ENCODE measurements around the gene EMC9.

Gene EMC9

GRCh38 chr14:24177041-24177825, 35.8 kb upstream of the EMC9 start:
- no peak for DNase-seq

GRCh38 chr14:24176599-24176998, 35.2 kb upstream of the EMC9 start:
- DNase-seq = no peak

GRCh38 chr14:24172871-24173281, 31.5 kb upstream of the EMC9 start:
- no peak for DNase-seq

- no peak for DNase-seq
These were observed 31.0 kb upstream of the EMC9 start for GRCh38 chr14:24172261-24172860.

DNA sequence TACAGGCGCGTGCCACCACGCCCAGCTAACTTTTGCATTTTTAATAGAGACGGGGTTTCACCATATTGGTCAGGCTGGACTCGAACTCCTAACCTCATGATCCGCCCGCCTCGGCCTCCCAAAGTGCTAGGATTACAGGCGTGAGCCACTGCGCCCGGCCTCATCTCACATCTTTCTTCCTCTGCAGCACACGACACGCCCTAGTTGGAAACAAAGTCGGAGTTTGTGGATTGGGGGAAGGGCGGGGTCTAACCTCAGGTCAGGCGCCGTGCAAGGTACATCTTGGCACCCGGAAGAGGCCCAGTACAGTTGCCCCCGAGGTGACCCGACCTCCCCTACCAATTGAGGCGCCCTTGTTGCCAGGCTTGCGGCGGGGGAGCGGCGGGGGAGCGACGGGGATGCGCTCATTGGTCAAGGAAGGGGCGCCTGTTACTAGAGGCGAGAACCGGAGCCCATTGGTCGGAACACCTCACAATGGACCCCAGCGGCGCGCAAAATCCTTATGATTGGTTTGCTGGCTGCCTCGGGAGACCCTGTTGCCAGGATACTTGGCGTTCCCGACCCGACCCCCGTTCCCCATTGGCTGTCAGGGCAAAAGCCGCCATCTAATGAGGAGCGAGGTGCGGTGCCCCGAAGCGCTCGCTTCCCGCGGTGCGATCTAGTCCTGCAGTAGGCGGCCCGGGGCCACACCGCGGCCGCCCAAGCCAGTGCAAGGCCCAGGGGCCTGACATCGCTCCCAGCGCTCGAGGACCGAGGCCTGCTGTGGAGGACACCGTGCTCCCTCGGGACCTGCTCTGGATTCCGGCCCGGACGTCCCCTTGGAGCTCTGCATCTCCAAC, 30.2 kb upstream of the EMC9 start, which contains the start of gene REC8:
Gene REC8, plus strand, starts transcription at position 659 of the 839 bp plus-strand sequence. CDS start 473 bp downstream, outside the sequence.
- peak; percentile 83 for DNase-seq

DNA sequence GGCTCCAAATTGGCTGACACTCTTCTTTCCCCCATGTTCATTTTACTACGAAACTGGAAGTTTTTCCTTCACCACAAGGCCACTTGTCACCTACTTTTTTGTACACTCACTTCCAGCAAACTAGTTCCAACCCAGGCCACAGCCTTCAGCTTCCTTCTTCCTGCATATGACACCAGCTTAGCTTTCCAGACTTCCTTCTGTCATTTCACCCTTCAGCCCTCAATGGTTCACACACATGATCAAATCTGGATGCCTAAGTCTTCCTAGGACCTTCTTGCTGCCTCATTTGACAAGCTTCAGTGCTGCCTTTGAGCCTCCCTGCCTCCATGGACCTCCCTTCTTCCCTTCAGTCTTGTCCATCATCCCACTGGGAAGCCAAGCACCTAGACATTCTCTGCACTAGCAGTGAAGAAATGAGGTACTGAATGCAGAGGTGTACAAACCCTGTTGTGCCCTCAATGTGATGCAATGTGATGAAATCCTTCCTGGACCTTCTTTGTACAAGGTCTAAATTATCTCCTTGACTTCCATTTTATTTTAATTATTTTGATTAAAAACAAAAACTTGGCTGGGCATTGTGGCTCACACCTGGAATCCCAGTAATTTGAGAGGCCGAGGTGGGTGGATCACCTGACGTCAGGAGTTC, 26.2 kb upstream of the EMC9 start:
- no peak for DNase-seq

DNA sequence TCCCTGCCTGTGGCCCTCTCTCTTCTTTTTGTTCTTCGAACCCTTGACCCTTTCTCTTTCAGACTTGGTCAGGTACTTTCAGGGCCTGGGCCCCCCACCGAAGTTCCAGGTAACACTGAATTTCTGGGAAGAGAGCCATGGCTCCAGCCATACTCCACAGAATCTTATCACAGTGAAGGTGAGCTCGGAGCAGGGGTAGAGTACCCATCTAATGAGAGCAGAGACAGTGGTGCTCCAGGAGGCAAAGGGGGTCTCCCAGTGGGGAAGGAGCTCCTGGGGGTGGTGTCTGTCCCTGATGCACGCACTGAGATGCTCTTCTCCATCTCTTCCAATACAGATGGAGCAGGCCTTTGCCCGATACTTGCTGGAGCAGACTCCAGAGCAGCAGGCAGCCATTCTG, 24.4 kb upstream of the EMC9 start:
- DNase-seq = no peak

DNA sequence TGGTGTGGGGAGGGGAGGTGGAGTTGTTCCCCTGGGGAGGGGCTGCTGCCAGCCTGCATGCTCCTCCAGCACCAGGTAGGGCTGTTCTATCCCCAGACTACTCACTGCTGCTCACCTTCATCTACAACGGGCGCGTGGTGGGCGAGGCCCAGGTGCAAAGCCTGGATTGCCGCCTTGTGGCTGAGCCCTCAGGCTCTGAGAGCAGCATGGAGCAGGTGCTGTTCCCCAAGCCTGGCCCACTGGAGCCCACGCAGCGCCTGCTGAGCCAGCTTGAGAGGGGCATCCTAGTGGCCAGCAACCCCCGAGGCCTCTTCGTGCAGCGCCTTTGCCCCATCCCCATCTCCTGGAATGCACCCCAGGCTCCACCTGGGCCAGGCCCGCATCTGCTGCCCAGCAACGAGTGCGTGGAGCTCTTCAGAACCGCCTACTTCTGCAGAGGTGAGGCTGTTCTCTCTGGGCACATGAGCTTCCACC, 23.2 kb upstream of the EMC9 start:
- DNase-seq = no peak

DNA sequence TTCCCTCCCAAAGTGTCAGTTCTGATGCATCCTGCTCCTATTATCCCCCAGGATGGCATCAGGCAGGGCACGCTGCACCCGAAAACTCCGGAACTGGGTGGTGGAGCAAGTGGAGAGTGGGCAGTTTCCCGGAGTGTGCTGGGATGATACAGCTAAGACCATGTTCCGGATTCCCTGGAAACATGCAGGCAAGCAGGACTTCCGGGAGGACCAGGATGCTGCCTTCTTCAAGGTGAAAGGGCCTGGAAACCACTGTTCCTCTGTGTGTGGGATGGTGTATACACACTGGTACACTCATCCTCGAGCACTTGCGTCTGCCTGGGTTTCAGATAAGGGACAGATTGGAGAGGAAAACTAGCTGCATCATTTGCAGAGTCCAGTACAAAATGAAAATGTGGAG, 20.7 kb upstream of the EMC9 start:
- DNase-seq = no peak

GRCh38 chr14:24160850-24161804, 19.7 kb upstream of the EMC9 start, which contains the start of gene IRF9:
IRF9 (plus strand) TSS chr14:24161265; CDS start chr14:24162145, 880 bp downstream.
- peak; percentile 94 for DNase-seq

DNA sequence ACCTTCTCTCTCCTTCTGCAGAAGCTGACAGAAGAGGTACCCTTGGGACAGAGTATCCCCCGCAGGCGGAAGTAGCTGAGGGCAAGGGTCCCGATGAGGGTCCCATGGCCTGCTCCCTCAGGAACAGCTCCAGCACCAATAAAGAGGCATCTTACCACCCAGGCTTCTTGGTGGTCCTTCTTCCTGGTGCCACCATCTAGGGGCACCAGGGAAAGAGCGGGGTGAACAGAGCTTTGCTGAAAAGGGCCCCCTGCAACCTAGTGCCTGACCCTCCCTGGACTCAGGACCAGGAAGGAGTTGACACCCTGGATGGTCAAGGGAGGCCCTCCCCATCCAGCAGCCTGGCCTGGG, 19.1 kb upstream of the EMC9 start:
- DNase-seq = no peak

DNA sequence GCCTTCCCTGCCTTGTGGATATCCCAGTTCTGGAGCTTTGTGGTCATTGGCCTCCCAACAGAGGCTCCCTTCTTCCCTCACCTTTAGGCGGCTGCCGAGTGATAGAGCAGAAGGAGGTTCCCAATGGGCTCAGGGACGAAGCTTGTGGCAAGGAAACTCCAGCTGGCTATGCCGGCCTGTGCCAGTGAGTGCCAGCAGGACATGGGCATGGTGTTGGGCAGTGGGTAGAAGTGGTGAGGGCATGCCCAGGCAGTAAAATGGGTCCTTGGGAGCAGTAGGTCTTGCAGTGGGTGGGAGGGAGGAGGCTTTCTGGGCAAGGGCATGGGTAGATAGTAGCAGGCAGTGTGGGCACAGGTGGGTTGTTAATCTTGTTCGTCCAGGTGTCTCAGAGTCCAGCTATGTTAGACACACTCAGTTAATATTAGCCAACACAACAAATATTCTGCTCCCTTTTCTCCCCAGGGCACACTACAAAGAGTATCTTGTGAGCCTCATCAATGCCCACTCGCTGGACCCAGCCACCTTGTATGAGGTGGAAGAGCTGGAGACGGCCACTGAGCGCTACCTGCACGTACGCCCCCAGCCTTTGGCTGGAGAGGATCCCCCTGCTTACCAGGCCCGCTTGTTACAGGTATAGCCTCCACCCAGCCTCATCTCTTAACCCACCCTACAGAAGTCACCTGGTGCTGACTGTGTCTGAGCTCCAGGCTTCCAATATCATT, 18.5 kb upstream of the EMC9 start:
- DNase-seq = no peak

DNA sequence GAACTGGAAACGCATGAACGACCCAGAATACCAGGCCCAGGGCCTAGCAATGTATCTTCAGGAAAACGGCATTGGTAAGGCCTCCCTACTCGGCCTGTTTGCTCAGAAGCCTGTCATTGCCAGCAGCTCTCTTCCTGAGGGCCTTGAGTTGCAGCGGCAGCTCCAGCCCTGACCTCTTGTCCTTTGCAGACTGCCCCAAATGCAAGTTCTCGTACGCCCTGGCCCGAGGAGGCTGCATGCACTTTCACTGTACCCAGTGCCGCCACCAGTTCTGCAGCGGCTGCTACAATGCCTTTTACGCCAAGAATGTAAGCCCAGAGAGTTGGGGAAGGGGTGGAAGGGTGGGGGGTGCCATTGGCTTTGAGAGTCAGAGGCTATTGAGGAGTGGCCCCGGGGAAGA, 15.9 kb upstream of the EMC9 start:
- no peak for DNase-seq

GRCh38 chr14:24156840-24157239, 15.4 kb upstream of the EMC9 start:
- no peak for DNase-seq

DNA sequence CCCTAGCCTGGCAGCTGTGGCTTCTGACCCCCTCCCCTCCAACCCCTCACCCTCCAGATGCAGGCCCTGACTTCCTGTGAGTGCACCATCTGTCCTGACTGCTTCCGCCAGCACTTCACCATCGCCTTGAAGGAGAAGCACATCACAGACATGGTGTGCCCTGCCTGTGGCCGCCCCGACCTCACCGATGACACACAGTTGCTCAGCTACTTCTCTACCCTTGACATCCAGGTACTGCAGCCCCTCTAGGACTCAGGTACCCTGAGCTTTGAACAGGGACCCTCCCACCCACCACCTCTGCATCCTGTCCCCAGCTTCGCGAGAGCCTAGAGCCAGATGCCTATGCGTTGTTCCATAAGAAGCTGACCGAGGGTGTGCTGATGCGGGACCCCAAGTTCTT, 13.7 kb upstream of the EMC9 start:
- DNase-seq = no peak

DNA sequence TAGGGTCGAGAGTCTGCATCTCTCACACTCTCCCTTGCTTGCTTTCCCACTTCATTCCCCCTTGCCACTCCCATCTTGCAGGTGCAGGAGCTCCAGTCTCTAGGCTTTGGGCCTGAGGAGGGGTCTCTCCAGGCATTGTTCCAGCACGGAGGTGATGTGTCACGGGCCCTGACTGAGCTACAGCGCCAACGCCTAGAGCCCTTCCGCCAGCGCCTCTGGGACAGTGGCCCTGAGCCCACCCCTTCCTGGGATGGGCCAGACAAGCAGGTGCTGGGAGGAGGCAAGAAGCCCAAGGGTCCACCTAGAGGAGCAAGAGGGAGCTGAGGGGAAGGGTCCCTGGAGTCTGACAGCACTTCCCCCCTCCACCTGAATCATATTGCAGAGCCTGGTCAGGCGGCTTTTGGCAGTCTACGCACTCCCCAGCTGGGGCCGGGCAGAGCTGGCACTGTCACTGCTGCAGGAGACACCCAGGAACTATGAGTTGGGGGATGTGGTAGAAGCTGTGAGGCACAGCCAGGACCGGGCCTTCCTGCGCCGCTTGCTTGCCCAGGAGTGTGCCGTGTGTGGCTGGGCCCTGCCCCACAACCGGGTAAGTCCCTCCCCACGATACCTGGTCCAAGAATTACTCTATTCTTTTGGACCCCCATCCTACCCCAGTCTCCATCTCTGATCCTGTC, 10.2 kb upstream of the EMC9 start:
- no peak for DNase-seq

DNA sequence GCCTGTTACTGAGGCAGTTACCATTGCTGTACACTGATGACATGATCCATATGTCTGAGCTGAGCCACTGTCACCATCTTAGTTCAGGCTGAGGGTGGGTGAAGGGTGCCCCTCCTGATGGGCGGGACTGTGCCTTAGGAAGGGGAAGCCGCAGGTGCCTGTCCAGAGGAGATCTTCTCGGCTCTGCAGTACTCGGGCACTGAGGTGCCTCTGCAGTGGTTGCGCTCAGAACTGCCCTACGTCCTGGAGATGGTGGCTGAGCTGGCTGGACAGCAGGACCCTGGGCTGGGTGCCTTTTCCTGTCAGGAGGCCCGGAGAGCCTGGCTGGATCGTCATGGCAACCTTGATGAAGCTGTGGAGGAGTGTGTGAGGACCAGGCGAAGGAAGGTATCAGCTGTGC, 9.6 kb upstream of the EMC9 start:
- DNase-seq = no peak

GRCh38 chr14:24150567-24150966, 9.2 kb upstream of the EMC9 start:
- DNase-seq = no peak

DNA sequence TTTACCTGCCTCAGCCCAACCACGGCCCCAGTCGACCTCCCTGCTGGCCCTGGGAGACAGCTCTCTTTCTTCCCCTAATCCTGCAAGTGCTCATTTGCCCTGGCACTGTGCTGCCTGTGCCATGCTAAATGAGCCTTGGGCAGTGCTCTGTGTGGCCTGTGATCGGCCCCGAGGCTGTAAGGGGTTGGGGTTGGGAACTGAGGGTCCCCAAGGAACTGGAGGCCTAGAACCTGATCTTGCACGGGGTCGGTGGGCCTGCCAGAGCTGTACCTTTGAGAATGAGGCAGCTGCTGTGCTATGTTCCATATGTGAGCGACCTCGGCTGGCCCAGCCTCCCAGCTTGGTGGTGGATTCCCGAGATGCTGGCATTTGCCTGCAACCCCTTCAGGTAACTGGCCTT, 8.7 kb upstream of the EMC9 start:
- no peak for DNase-seq

DNA sequence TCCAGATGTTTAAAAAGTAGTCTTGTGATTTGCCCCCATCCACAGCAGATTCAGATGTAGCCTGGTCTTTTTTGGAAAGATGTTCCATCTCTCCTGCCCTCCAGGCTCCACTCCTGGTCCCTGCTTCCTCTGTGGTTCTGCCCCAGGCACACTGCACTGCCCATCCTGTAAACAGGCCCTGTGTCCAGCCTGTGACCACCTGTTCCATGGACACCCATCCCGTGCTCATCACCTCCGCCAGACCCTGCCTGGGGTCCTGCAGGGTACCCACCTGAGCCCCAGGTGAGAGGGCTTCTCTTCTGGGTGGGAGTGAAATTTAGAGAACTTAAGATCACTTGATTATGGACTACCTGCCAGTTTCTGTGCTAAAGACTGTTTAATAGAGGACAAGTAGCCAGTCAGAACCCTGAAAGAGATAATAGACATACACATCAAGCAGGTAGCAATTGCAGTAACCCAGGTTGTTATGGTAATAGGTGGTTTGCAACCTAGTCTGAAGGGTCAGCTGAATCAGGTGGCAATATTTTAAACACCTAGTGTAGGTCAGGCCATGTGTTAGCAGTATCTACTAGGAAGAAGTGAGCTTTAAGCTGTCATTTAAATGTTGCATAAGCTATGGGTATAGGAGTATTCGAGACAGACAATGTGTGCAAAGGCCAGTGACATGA, 8.0 kb upstream of the EMC9 start:
- DNase-seq = no peak

Data from fibroblast of skin of abdomen (primary cell).